ENCODE results near the gene GPATCH11. TPM values are rescaled to one million over a fixed set of nuclear protein-coding genes. Genes with fewer than 3 reads are reported as not detected.

Gene GPATCH11
- total and polyA plus RNA-seq, 9 donors, result 3.2 to 8.8 (median 6.9) TPM

- DNase-seq, result no peak
- no peak for TF ChIP-seq EP300 (IDR thresholded peaks at IDR 0.05)
- no peak for TF ChIP-seq CTCF (IDR thresholded peaks at IDR 0.05)
- TF ChIP-seq POLR2A (IDR thresholded peaks at IDR 0.05), result no peak
- WGBS, 3 donors, result 1 to 3% (median 1%) methylated on average over 10 of the region's 10 CpGs
- H3K4me3 ChIP-seq, result peak overlapping the region; percentile 87
- peaks cover 6% of the 10 kb centered on the region for H3K4me1 ChIP-seq (ENCODE audit: insufficient read depth)
- H3K36me3 ChIP-seq, result no peaks in the 10 kb centered on the region
- no peaks in the 10 kb centered on the region for H3K27me3 ChIP-seq
- intact Hi-C loops (cut with DNase I), result no loop called here
- no peak overlapping the region for H3K27ac ChIP-seq
- no peaks in the 10 kb centered on the region for H3K9me3 ChIP-seq
These were observed 479 bp downstream of the GPATCH11 start for GRCh38 chr2:37084797-37085196.

DNA sequence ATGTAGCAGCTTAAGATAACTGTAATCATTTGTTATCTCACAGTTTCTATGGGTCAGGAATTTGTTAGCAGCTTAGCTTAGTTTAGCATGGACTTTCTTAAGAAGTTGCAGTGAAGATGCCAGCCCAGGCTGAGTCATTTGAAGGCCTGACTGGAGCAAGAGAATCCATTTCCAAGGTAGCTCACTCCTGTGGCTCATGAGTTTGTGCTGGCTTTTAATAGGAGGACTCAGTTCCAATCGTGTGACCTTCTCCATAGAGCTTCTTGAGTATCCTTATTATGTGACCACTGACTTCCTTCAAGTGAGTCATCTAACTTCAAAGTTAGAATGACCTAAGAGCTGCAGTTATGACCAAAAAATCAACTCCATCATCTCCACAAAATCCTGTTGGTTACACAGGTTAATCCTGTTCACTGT, 1.4 kb downstream of the GPATCH11 start:
- no peaks in the 10 kb centered on the region for H3K27me3 ChIP-seq
- no peak overlapping the region for H3K27ac ChIP-seq
- peaks cover 6% of the 10 kb centered on the region for H3K4me1 ChIP-seq (ENCODE audit: insufficient read depth)
- 78 to 89% (median 85%) methylated on average over 1 of the region's 1 CpG for WGBS, 3 donors
- TF ChIP-seq EP300 (IDR thresholded peaks at IDR 0.05), result no peak
- TF ChIP-seq POLR2A (IDR thresholded peaks at IDR 0.05), result no peak
- TF ChIP-seq CTCF (IDR thresholded peaks at IDR 0.05), result no peak
- H3K9me3 ChIP-seq, result no peaks in the 10 kb centered on the region
- no peak overlapping the region for H3K4me3 ChIP-seq
- intact Hi-C loops (cut with DNase I), result no loop called here
- H3K36me3 ChIP-seq, result no peaks in the 10 kb centered on the region
- DNase-seq, result no peak

DNA sequence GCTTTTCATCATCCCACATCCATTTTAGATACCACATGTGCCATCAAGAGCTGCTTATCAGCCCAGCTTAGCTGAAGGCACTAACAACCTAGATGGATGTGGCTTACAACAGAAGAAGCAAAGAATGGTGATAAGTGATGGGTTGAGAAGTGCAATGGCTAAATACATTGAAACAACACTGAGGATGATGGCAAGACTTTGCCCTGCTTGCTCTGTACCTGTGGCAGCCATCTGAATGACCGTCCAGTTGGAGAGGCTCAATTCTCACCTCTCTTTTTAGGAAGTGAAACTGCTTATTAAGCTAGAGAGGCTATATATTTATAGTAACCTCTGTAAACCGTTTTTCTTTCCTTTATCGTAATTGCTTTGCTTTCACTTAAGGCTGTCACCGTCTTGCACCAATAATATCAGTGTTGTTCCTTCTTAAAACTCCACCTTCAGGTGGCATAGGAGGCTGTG, 5.7 kb downstream of the GPATCH11 start:
- Histone ChIP-seq H3K9me3 (no peaks in the 10 kb centered on the region), H3K4me3 (no peak overlapping the region), H3K27ac (no peak overlapping the region), H3K36me3 (no peaks in the 10 kb centered on the region), H3K27me3 (no peaks in the 10 kb centered on the region), H3K4me1 (ENCODE audit: insufficient read depth) (peaks cover 1% of the 10 kb centered on the region)
- DNase-seq, result no peak
- WGBS, 3 donors, result 88 to 92% (median 91%) methylated on average over 4 of the region's 4 CpGs
- TF ChIP-seq POLR2A (IDR thresholded peaks at IDR 0.05) (no peak), EP300 (IDR thresholded peaks at IDR 0.05) (no peak), CTCF (IDR thresholded peaks at IDR 0.05) (no peak)
- intact Hi-C loops (cut with DNase I), result no loop called here

DNA sequence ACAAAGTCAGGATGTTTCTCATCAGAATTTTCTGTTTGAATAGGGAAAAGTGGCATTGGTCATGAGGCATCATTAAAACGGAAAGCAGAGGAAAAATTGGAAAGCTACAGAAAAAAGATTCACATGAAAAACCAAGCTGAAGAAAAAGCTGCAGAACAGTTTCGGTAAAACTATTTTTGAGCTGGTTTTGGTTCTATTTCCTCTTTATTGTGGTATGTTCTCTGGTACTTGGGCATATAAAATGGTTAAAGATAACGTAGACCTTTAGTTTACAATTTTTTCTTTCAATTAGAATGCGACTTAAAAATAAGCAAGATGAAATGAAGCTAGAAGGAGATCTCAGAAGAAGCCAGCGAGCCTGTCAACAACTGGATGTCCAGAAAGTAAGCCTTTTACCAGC, 7.6 kb downstream of the GPATCH11 start:
- Histone ChIP-seq H3K36me3 (no peaks in the 10 kb centered on the region), H3K4me1 (ENCODE audit: insufficient read depth) (no peaks in the 10 kb centered on the region), H3K27me3 (no peaks in the 10 kb centered on the region), H3K9me3 (no peaks in the 10 kb centered on the region), H3K27ac (no peak overlapping the region), H3K4me3 (no peak overlapping the region)
- intact Hi-C loops (cut with DNase I), result no loop called here
- WGBS, 3 donors, result 71 to 81% (median 72%) methylated on average over 5 of the region's 5 CpGs
- DNase-seq, result no peak
- TF ChIP-seq CTCF (IDR thresholded peaks at IDR 0.05), result no peak
- no peak for TF ChIP-seq POLR2A (IDR thresholded peaks at IDR 0.05)
- no peak for TF ChIP-seq EP300 (IDR thresholded peaks at IDR 0.05)
